Stimulated activated CD8-positive, alpha-beta memory T cell treated with anti-CD3 and anti-CD28 coated beads, Interleukin-2, amount 100 ng/mL, for 48 hours (primary cell): ENCODE data around the gene VAMP4.
"Not testable (repeated sequence)": the region's sequence is repeated elsewhere in the genome, so short reads cannot be mapped to it uniquely, and the experiment has no call there.

ENCODE experiments used
- DNase-seq, 2 donors: peaks; one replicate each; pipeline ENCODE4 v3.0.0-alpha.2; 2020; ENCODE audit warnings: low read depth in 2 of 2

Gene VAMP4

GRCh38 chr1:171751221-171751620 lies 9.4 kb upstream of the VAMP4 start:
- no peak for DNase-seq

DNA sequence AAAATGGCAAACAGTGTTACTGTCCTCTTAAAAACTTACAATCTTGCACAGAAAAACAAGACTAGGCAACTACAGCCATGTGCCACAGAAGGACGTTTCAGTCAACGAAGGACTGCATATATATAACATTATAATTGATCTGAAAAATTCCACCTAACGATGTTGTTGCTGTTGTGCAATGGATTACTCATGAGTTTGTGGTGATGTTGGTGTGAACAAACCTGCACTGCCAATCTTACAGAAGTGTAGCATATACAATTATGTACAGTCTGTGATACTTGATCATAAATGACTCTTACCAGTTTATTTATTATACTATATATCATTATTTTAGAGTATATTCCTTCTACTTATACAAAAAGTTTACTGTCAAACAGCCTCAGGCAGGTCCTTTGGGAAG lies 6.8 kb upstream of the VAMP4 start:
- no peak for DNase-seq

DNA sequence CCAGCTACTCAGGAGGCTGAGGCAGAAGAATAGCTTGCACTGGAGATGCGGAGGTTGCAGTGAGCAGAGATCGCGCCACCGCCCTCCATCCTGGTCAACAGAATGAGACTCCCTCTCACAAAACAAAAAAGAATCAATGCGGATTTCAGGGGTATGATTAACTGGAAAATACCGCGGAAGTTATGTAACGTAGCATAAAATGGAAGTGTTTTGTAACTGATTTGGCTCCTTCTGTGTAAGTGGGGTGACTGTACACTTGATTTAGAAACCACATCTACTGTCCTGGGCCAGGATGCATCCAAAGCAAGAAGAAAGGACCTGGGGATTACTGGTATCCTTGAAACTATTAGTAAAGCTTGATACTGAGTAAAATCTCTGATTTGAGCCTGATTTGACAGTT lies 3.1 kb upstream of the VAMP4 start:
- DNase-seq: no peak

DNA sequence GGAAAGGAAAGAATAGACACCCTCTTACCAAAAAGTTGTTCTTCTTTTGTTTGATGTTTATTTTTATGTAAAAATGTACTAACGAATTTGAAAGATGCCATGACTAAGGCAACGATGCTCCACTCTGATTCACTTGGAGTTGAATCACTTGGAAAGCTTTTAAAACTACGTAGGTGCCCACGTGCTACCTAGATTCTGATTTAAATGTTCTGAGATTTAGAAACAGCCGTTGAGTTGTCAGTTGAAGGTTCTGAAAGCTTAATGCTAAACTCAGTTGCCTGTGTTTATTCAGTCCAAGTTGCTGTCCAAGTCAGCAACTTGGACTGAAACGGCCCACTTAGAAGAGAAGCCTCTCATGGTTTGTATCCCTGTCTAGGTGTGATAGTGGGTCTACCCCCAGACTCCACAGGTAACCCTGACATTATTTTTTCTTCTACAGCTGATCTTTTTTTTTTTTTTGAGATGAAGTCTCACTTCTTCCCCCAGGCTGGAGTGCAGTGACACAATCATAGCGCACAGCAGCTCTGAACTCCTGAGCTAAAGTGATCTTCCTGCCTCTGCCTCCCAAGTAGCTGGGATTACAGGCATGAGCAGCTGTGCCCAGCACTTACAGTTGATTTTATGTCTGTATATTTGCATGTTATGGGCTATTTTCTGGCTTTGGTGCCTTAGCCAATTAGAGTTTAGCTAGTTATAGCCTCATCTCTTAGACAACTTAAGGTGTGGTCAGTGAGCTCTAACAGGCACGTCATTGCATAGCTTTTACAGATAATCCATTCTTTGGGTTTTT lies 1.4 kb upstream of the VAMP4 start:
- no peak for DNase-seq

DNA sequence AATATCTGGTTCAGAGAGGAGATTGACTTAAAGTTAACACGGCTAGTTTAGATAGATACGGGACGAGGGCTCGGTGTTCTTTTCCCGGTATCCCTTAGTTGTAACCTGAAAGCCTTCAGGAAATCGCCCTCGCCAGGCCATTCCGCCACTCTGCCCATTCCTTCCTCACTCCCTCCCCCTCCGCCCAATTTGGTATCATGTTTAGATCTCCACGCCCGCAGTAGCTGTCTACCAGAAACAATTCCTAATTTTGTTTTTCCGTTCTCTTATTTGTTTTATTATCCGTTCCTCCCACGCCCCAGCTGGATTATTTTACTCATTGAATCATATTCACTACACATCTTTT lies 685 bp upstream of the VAMP4 start:
- DNase-seq: no peak

DNA sequence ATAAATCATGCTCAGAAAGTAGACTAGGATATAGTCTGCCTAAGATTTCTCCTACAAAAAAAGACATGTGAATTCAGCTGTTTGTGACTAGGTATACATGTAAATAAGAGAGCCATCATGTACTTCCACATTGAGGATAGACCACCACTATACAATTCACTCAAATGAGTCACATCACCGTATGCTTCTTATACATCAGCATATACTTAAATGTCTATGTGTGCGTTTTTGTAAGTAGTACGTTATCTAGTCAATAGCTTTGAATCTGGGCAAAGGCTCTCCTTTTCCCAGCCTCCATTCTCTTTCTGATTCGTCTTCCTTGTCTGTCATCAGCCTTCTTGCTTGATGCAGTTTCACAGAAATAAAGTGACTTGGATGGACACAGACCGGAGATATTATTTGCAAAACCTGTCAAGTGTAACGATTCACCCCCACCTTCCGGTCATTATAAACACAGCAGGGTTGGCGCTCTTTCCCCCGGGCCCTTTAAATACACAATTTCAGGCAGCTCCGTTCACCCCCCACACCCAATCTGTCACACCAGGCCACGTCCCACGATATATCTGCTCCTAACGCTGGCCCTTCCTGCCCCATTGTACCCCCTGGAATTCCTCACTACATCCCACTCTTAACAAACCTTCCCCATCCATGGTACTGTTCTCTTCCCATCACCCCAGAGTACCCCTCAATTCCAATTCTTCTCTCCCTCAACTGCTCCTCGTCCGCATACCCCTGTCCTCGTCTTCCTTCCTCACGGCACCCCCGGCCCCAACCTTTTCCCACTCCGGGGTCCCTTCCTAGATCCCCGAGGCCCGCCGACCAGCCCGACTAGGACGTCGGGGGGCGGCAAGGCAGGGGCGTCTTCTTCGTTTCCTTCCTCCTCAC lies 636 bp downstream of the VAMP4 start:
- peak in 1 of 2 donors; percentile 18 for DNase-seq

GRCh38 chr1:171740356-171740863 lies 1.5 kb downstream of the VAMP4 start:
- no peak for DNase-seq

- no peak for DNase-seq
Observed at GRCh38 chr1:171739656-171740055, 2.2 kb downstream of the VAMP4 start.

GRCh38 chr1:171738911-171739310 lies 3.0 kb downstream of the VAMP4 start:
- no peak for DNase-seq

DNA sequence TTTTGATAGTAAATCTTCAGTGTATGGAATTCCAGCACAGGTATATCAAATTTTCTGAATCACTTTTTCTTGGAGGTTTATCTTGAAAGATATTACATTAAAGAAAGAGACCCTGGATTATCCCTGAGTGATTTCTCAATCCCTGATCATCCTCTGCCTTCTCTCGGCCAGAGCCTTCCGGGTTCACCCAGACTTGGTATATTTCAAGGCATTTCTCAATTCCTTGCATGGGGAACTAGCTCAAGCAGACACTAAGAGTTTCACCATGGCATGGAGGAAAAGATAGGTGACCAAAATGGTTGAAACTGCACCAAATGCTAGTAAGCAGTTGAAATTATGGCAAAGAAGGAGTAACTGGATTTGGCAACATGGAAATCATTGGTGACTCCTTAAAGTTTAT lies 5.7 kb downstream of the VAMP4 start:
- no peak for DNase-seq

DNA sequence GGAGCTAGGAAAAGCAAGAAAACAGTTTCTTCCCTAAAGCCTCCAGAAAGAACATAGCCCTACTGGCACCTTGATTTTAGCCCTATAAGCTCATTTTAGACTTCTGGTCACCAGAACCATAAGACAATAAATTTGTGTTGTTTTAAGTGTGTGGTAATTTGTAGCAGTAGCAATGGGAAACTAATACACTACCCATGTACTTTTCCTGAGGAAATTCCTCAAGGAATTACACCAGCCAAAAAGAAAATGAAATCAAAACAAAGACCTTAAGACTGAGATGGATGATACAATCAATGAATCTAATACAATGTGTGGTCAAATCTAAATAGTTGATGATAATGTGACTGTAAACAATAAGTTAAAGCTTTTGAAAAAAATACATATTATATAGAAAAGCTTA lies 11.8 kb downstream of the VAMP4 start:
- DNase-seq: no peak

- DNase-seq: no peak
Observed at GRCh38 chr1:171727778-171728177, 14.1 kb downstream of the VAMP4 start.

- DNase-seq: not testable (repeated sequence)
Observed at GRCh38 chr1:171723180-171723579, 18.7 kb downstream of the VAMP4 start.

GRCh38 chr1:171718848-171719247 lies 23.0 kb downstream of the VAMP4 start:
- no peak for DNase-seq

- DNase-seq: no peak
Observed at GRCh38 chr1:171718216-171718615, 23.6 kb downstream of the VAMP4 start.

GRCh38 chr1:171717062-171717718 lies 24.7 kb downstream of the VAMP4 start:
- no peak for DNase-seq

- no peak for DNase-seq
Observed at GRCh38 chr1:171716616-171717015, 25.2 kb downstream of the VAMP4 start.

- no peak for DNase-seq
Observed at GRCh38 chr1:171715813-171716251, 26.0 kb downstream of the VAMP4 start.

- no peak for DNase-seq
Observed at GRCh38 chr1:171712341-171712740, 29.5 kb downstream of the VAMP4 start.

GRCh38 chr1:171711643-171712042 lies 30.2 kb downstream of the VAMP4 start:
- no peak for DNase-seq

GRCh38 chr1:171707583-171707982 lies 34.3 kb downstream of the VAMP4 start:
- no peak for DNase-seq

GRCh38 chr1:171702598-171702997 lies 39.3 kb downstream of the VAMP4 start:
- DNase-seq: no peak
